RWPE1 (cell line): ENCODE data around the gene MYLK.
A peak's percentile ranks its signal among the peaks of the same experiment; 100 is the strongest.
"Not testable (repeated sequence)": the region's sequence is repeated elsewhere in the genome, so short reads cannot be mapped to it uniquely, and the experiment has no call there.

Source experiments
- CTCF ChIA-PET: fragments of 350-600 bp; sonication (Branson Sonifier 250); formaldehyde crosslinking; extraction: SDS; loops from one replicate; lab custom pipeline; 2021; lab: Yijun Ruan, JAX
- POLR2A ChIA-PET: fragments of 400-600 bp; formaldehyde crosslinking; extraction: SDS; loops from one replicate; lab custom pipeline; 2020; ENCODE audit warnings: antibody characterized with exemption; ENCODE audit not compliant: low non-redundant PET; lab: Yijun Ruan, JAX
- DNase-seq: peaks from one replicate; pipeline ENCODE4 v3.0.0; 2012; ENCODE audit warnings: low spot score
- H3K27ac ChIP-seq: fragments of 450-650 bp; 2 replicates; pipeline ENCODE4 v1.5.1; 2017
- CTCF ChIP-seq: fragments of 450-650 bp; conservative IDR thresholded peaks from 2 replicates; pipeline ENCODE4 v1.5.1; 2017; ENCODE audit warnings: low read depth, mild to moderate bottlenecking

Gene MYLK

GRCh38 chr3:123719862-123720453, 164.2 kb downstream of the MYLK start:
- ChIA-PET CTCF (interaction anchor here (1.0 kb wide), 1 partner anchor 68 kb away, joined by 7 read pairs; no protein-coding TSS in a partner anchor), POLR2A (interaction anchor here (0.5 kb wide), 1 partner anchor 1975 kb away, joined by 3 read pairs; no protein-coding TSS in a partner anchor)

GRCh38 chr3:123719061-123719756, 164.9 kb downstream of the MYLK start:
- DNase-seq, POLR2A ChIA-PET: not testable (repeated sequence)
- H3K27ac ChIP-seq = peak overlapping the region; percentile 78
- TF ChIP-seq CTCF = peak; percentile 70
- CTCF ChIA-PET = interaction anchor here (0.6 to 1.9 kb wide), 6 partner anchors 9 to 485 kb away, joined by 3 to 6 read pairs (median 4); no protein-coding TSS in a partner anchor

More at GRCh38 chr3:123719862-123720453, 164.2 kb downstream of the MYLK start:
- peak overlapping the region; percentile 78 for H3K27ac ChIP-seq
- no peak for TF ChIP-seq CTCF
- no peak for DNase-seq

GRCh38 chr3:123718108-123718507, 166.0 kb downstream of the MYLK start:
- DNase-seq = no peak
- ChIA-PET POLR2A (no interaction called here), CTCF (interaction anchor here (1.9 kb wide), 1 partner anchor 65 kb away, joined by 6 read pairs; no protein-coding TSS in a partner anchor)
- H3K27ac ChIP-seq = no peak overlapping the region
- no peak for TF ChIP-seq CTCF

GRCh38 chr3:123717451-123717850, 166.7 kb downstream of the MYLK start:
- DNase-seq, H3K27ac ChIP-seq, POLR2A ChIA-PET: not testable (repeated sequence)
- CTCF ChIA-PET = interaction anchor here (1.6 kb wide), 1 partner anchor 65 kb away, joined by 10 read pairs; no protein-coding TSS in a partner anchor

- CTCF ChIA-PET = interaction anchor here (1.6 kb wide), 1 partner anchor 64 kb away, joined by 10 read pairs; no protein-coding TSS in a partner anchor
- H3K27ac ChIP-seq = no peak overlapping the region
- DNase-seq = no peak
- POLR2A ChIA-PET = no interaction called here
- TF ChIP-seq CTCF = no peak
Observed at GRCh38 chr3:123716411-123716810, 167.7 kb downstream of the MYLK start.

GRCh38 chr3:123713211-123713610, 170.9 kb downstream of the MYLK start:
- POLR2A ChIA-PET = no interaction called here
- DNase-seq = no peak
- no peak for TF ChIP-seq CTCF

More at GRCh38 chr3:123713211-123713610, 170.9 kb downstream of the MYLK start:
- CTCF ChIA-PET = interaction anchor here (2.5 kb wide), 1 partner anchor 61 kb away, joined by 8 read pairs; no protein-coding TSS in a partner anchor
- H3K27ac ChIP-seq = no peak overlapping the region
